ENCODE data around the gene WDFY3. TPM values are rescaled to one million over a fixed set of nuclear protein-coding genes. Genes with fewer than 3 reads are reported as not detected.

Gene WDFY3
- total RNA-seq, 5 donors from 2014 or later (not counting 1 experiment from before 2014, with no cell fraction given), result 0.47 to 1.3 (median 0.68) TPM

- ATAC-seq (replicated peaks in 1 of 4) (no peak), DNase-seq (no peak)
- no peak overlapping the region for H3K27ac Mint-ChIP-seq
- Histone ChIP-seq H3K36me3 (ENCODE audit: control insufficient read depth in 2 of 2, extremely low read depth in 1 of 2, insufficient read depth in 1 of 2, low read length in 1 of 2) (no peaks in the 10 kb centered on the region), H3K9me3 (no peaks in the 10 kb centered on the region), H3K27ac (ENCODE audit: low read length) (no peak overlapping the region), H3K4me1 (ENCODE audit: control insufficient read depth in 1 of 2, extremely low read depth in 1 of 2, insufficient read depth in 2 of 2, low read length in 2 of 2) (no peaks in the 10 kb centered on the region), H3K4me3 (ENCODE audit: control insufficient read depth in 1 of 2, extremely low read depth in 1 of 2, low read length in 1 of 2) (no peak overlapping the region), H3K27me3 (replicated peaks in 1 of 2; ENCODE audit: control insufficient read depth in 2 of 2, extremely low read depth in 1 of 2, insufficient read depth in 2 of 2, low read length in 1 of 2) (no peaks in the 10 kb centered on the region)
- no peak overlapping the region for H3K4me3 Mint-ChIP-seq
- ChIA-PET POLR2A (no interaction called here), CTCF (no interaction called here)
- no peaks in the 10 kb centered on the region for H3K36me3 Mint-ChIP-seq
- WGBS (ENCODE audit: insufficient coverage), result no CpG with 5 or more reads among the region's 2 CpGs
- H3K9me3 Mint-ChIP-seq, result peaks cover 7 to 25% (median 16%) of the 10 kb centered on the region in 3 donors
- H3K27me3 Mint-ChIP-seq, result no peaks in the 10 kb centered on the region
- H3K4me1 Mint-ChIP-seq, result no peaks in the 10 kb centered on the region
These were observed 28.2 kb downstream of the WDFY3 start for GRCh38 chr4:84938316-84938715.

GRCh38 chr4:84937381-84937977 lies 29.0 kb downstream of the WDFY3 start:
- Mint-ChIP-seq H3K27ac (no peak overlapping the region), H3K9me3 (peaks cover 7 to 21% (median 16%) of the 10 kb centered on the region in 3 donors), H3K27me3 (no peaks in the 10 kb centered on the region), H3K4me1 (no peaks in the 10 kb centered on the region), H3K36me3 (no peaks in the 10 kb centered on the region), H3K4me3 (no peak overlapping the region)
- 64% methylated on average over 3 of the region's 3 CpGs for WGBS (ENCODE audit: insufficient coverage)
- Histone ChIP-seq H3K4me1 (ENCODE audit: control insufficient read depth in 1 of 2, extremely low read depth in 1 of 2, insufficient read depth in 2 of 2, low read length in 2 of 2) (no peaks in the 10 kb centered on the region), H3K4me3 (ENCODE audit: control insufficient read depth in 1 of 2, extremely low read depth in 1 of 2, low read length in 1 of 2) (no peak overlapping the region), H3K9me3 (no peaks in the 10 kb centered on the region), H3K27me3 (replicated peaks in 1 of 2; ENCODE audit: control insufficient read depth in 2 of 2, extremely low read depth in 1 of 2, insufficient read depth in 2 of 2, low read length in 1 of 2) (no peaks in the 10 kb centered on the region), H3K36me3 (ENCODE audit: control insufficient read depth in 2 of 2, extremely low read depth in 1 of 2, insufficient read depth in 1 of 2, low read length in 1 of 2) (no peaks in the 10 kb centered on the region), H3K27ac (ENCODE audit: low read length) (no peak overlapping the region)
- ChIA-PET CTCF (no interaction called here), POLR2A (no interaction called here)
- ATAC-seq (replicated peaks in 1 of 4), result no peak
- no peak for DNase-seq

GRCh38 chr4:84936123-84936522 lies 30.4 kb downstream of the WDFY3 start:
- no peaks in the 10 kb centered on the region for H3K4me1 Mint-ChIP-seq
- ATAC-seq (replicated peaks in 1 of 4) (no peak), DNase-seq (no peak)
- ChIA-PET POLR2A (no interaction called here), CTCF (no interaction called here)
- H3K4me3 ChIP-seq (ENCODE audit: control insufficient read depth in 1 of 2, extremely low read depth in 1 of 2, low read length in 1 of 2), result no peak overlapping the region
- H3K9me3 ChIP-seq, result no peaks in the 10 kb centered on the region
- H3K4me1 ChIP-seq (ENCODE audit: control insufficient read depth in 1 of 2, extremely low read depth in 1 of 2, insufficient read depth in 2 of 2, low read length in 2 of 2), result no peaks in the 10 kb centered on the region
- no peak overlapping the region for H3K4me3 Mint-ChIP-seq
- peaks cover 7 to 16% (median 14%) of the 10 kb centered on the region in 3 donors for H3K9me3 Mint-ChIP-seq
- H3K36me3 Mint-ChIP-seq, result no peaks in the 10 kb centered on the region
- no peak overlapping the region for H3K27ac ChIP-seq (ENCODE audit: low read length)
- no peaks in the 10 kb centered on the region for H3K27me3 Mint-ChIP-seq
- H3K27ac Mint-ChIP-seq, result no peak overlapping the region
- no peaks in the 10 kb centered on the region for H3K36me3 ChIP-seq (ENCODE audit: control insufficient read depth in 2 of 2, extremely low read depth in 1 of 2, insufficient read depth in 1 of 2, low read length in 1 of 2)
- no peaks in the 10 kb centered on the region for H3K27me3 ChIP-seq (replicated peaks in 1 of 2; ENCODE audit: control insufficient read depth in 2 of 2, extremely low read depth in 1 of 2, insufficient read depth in 2 of 2, low read length in 1 of 2)
- WGBS (ENCODE audit: insufficient coverage), result no CpG with 5 or more reads among the region's 2 CpGs

GRCh38 chr4:84932462-84932861 lies 34.0 kb downstream of the WDFY3 start:
- ChIA-PET CTCF (no interaction called here), POLR2A (no interaction called here)
- ATAC-seq (replicated peaks in 1 of 4) (no peak), DNase-seq (no peak)
- H3K27ac Mint-ChIP-seq, result no peak overlapping the region
- no peak overlapping the region for H3K4me3 Mint-ChIP-seq
- no peaks in the 10 kb centered on the region for H3K36me3 Mint-ChIP-seq
- no peaks in the 10 kb centered on the region for H3K36me3 ChIP-seq (ENCODE audit: control insufficient read depth in 2 of 2, extremely low read depth in 1 of 2, insufficient read depth in 1 of 2, low read length in 1 of 2)
- H3K27me3 ChIP-seq (replicated peaks in 1 of 2; ENCODE audit: control insufficient read depth in 2 of 2, extremely low read depth in 1 of 2, insufficient read depth in 2 of 2, low read length in 1 of 2), result no peaks in the 10 kb centered on the region
- no peaks in the 10 kb centered on the region for H3K4me1 ChIP-seq (ENCODE audit: control insufficient read depth in 1 of 2, extremely low read depth in 1 of 2, insufficient read depth in 2 of 2, low read length in 2 of 2)
- no peaks in the 10 kb centered on the region for H3K4me1 Mint-ChIP-seq
- no peak overlapping the region for H3K27ac ChIP-seq (ENCODE audit: low read length)
- WGBS (ENCODE audit: insufficient coverage), result no CpG with 5 or more reads among the region's 1 CpG
- H3K27me3 Mint-ChIP-seq, result no peaks in the 10 kb centered on the region
- no peaks in the 10 kb centered on the region for H3K9me3 ChIP-seq
- H3K9me3 Mint-ChIP-seq, result peaks cover 0 to 11% (median 0%) of the 10 kb centered on the region in 3 donors
- no peak overlapping the region for H3K4me3 ChIP-seq (ENCODE audit: control insufficient read depth in 1 of 2, extremely low read depth in 1 of 2, low read length in 1 of 2)

GRCh38 chr4:84931961-84932360 lies 34.5 kb downstream of the WDFY3 start:
- no peak for DNase-seq
- Histone ChIP-seq H3K27ac (ENCODE audit: low read length) (no peak overlapping the region), H3K27me3 (replicated peaks in 1 of 2; ENCODE audit: control insufficient read depth in 2 of 2, extremely low read depth in 1 of 2, insufficient read depth in 2 of 2, low read length in 1 of 2) (no peaks in the 10 kb centered on the region), H3K4me3 (ENCODE audit: control insufficient read depth in 1 of 2, extremely low read depth in 1 of 2, low read length in 1 of 2) (no peak overlapping the region), H3K4me1 (ENCODE audit: control insufficient read depth in 1 of 2, extremely low read depth in 1 of 2, insufficient read depth in 2 of 2, low read length in 2 of 2) (no peaks in the 10 kb centered on the region), H3K9me3 (no peaks in the 10 kb centered on the region), H3K36me3 (ENCODE audit: control insufficient read depth in 2 of 2, extremely low read depth in 1 of 2, insufficient read depth in 1 of 2, low read length in 1 of 2) (no peaks in the 10 kb centered on the region)
- no peaks in the 10 kb centered on the region for H3K27me3 Mint-ChIP-seq
- no peak overlapping the region for H3K4me3 Mint-ChIP-seq
- no peak for ATAC-seq (replicated peaks in 1 of 4)
- no peak overlapping the region for H3K27ac Mint-ChIP-seq
- WGBS (ENCODE audit: insufficient coverage), result 72% methylated on average over 2 of the region's 3 CpGs
- H3K36me3 Mint-ChIP-seq, result no peaks in the 10 kb centered on the region
- ChIA-PET POLR2A (no interaction called here), CTCF (no interaction called here)
- H3K9me3 Mint-ChIP-seq, result peaks cover 0 to 11% (median 0%) of the 10 kb centered on the region in 3 donors
- H3K4me1 Mint-ChIP-seq, result no peaks in the 10 kb centered on the region

GRCh38 chr4:84931274-84931673 lies 35.2 kb downstream of the WDFY3 start:
- H3K4me3 Mint-ChIP-seq, result no peak overlapping the region
- no peak overlapping the region for H3K27ac Mint-ChIP-seq
- ChIA-PET POLR2A (no interaction called here), CTCF (no interaction called here)
- no peak overlapping the region for H3K4me3 ChIP-seq (ENCODE audit: control insufficient read depth in 1 of 2, extremely low read depth in 1 of 2, low read length in 1 of 2)
- DNase-seq, result no peak
- no peaks in the 10 kb centered on the region for H3K9me3 ChIP-seq
- H3K27me3 ChIP-seq (replicated peaks in 1 of 2; ENCODE audit: control insufficient read depth in 2 of 2, extremely low read depth in 1 of 2, insufficient read depth in 2 of 2, low read length in 1 of 2), result no peaks in the 10 kb centered on the region
- H3K9me3 Mint-ChIP-seq, result peaks cover 0 to 11% (median 0%) of the 10 kb centered on the region in 3 donors
- no CpG with 5 or more reads among the region's 2 CpGs for WGBS (ENCODE audit: insufficient coverage)
- no peak overlapping the region for H3K27ac ChIP-seq (ENCODE audit: low read length)
- H3K36me3 Mint-ChIP-seq, result no peaks in the 10 kb centered on the region
- no peaks in the 10 kb centered on the region for H3K36me3 ChIP-seq (ENCODE audit: control insufficient read depth in 2 of 2, extremely low read depth in 1 of 2, insufficient read depth in 1 of 2, low read length in 1 of 2)
- no peaks in the 10 kb centered on the region for H3K27me3 Mint-ChIP-seq
- H3K4me1 Mint-ChIP-seq, result no peaks in the 10 kb centered on the region
- no peak for ATAC-seq (replicated peaks in 1 of 4)
- no peaks in the 10 kb centered on the region for H3K4me1 ChIP-seq (ENCODE audit: control insufficient read depth in 1 of 2, extremely low read depth in 1 of 2, insufficient read depth in 2 of 2, low read length in 2 of 2)

GRCh38 chr4:84928089-84928488 lies 38.4 kb downstream of the WDFY3 start:
- no peaks in the 10 kb centered on the region for H3K4me1 ChIP-seq (ENCODE audit: control insufficient read depth in 1 of 2, extremely low read depth in 1 of 2, insufficient read depth in 2 of 2, low read length in 2 of 2)
- Mint-ChIP-seq H3K9me3 (no peaks in the 10 kb centered on the region), H3K4me3 (no peak overlapping the region), H3K27me3 (no peaks in the 10 kb centered on the region), H3K4me1 (no peaks in the 10 kb centered on the region), H3K27ac (no peak overlapping the region), H3K36me3 (no peaks in the 10 kb centered on the region)
- POLR2A ChIA-PET, result no interaction called here
- H3K27ac ChIP-seq (ENCODE audit: low read length), result no peak overlapping the region
- H3K9me3 ChIP-seq, result no peaks in the 10 kb centered on the region
- ATAC-seq (replicated peaks in 1 of 4) (no peak), DNase-seq (no peak)
- H3K36me3 ChIP-seq (ENCODE audit: control insufficient read depth in 2 of 2, extremely low read depth in 1 of 2, insufficient read depth in 1 of 2, low read length in 1 of 2), result no peaks in the 10 kb centered on the region
- 63% methylated on average over 4 of the region's 5 CpGs for WGBS (ENCODE audit: insufficient coverage)
- H3K27me3 ChIP-seq (replicated peaks in 1 of 2; ENCODE audit: control insufficient read depth in 2 of 2, extremely low read depth in 1 of 2, insufficient read depth in 2 of 2, low read length in 1 of 2), result no peaks in the 10 kb centered on the region
- CTCF ChIA-PET, result no interaction called here
- no peak overlapping the region for H3K4me3 ChIP-seq (ENCODE audit: control insufficient read depth in 1 of 2, extremely low read depth in 1 of 2, low read length in 1 of 2)

Measured in T-cell (primary cell).